Measurements from ENCODE around the gene ZNF565. TPM values are rescaled to one million over a fixed set of nuclear protein-coding genes. Genes with fewer than 3 reads are reported as not detected.
A peak's percentile ranks its signal among the peaks of the same experiment; 100 is the strongest.

The ZNF565 gene
- 1 to 10 TPM; 3.6 to 9.8 (median 6.2) TPM for total RNA-seq

GRCh38 chr19:36214386-36215275 lies at the start of gene ZNF565, which contains the start of gene ZNF146:
Gene ZNF565, minus strand, starts transcription at chr19:36214665. Its CDS starts 12,680 bp downstream, at chr19:36201985.
Gene ZNF146, plus strand, starts transcription at chr19:36215106. Its CDS starts 21,335 bp downstream, at chr19:36236441.
- Histone ChIP-seq H3K9me3 (no peaks in the 10 kb centered on the region), H3K4me3 (peak within 1 kb of the TSS; percentile 75), H3K27ac (peak within 1 kb of the TSS; percentile 92), H3K36me3 (peaks cover 3% of the 10 kb centered on the region), H3K4me1 (peaks cover 24% of the 10 kb centered on the region), H3K27me3 (no peaks in the 10 kb centered on the region)
- 0% methylated on average over 29 of the region's 73 CpGs for WGBS
- TF ChIP-seq POLR2AphosphoS5 (IDR thresholded peaks at IDR 0.05), result peak; percentile 63 to 80 (median 70)
- TF ChIP-seq POLR2A (IDR thresholded peaks at IDR 0.05), result peak in 1 of 2 donors; percentile 83
- no peak for TF ChIP-seq EP300 (IDR thresholded peaks at IDR 0.05)
- TF ChIP-seq, protein P1, sequence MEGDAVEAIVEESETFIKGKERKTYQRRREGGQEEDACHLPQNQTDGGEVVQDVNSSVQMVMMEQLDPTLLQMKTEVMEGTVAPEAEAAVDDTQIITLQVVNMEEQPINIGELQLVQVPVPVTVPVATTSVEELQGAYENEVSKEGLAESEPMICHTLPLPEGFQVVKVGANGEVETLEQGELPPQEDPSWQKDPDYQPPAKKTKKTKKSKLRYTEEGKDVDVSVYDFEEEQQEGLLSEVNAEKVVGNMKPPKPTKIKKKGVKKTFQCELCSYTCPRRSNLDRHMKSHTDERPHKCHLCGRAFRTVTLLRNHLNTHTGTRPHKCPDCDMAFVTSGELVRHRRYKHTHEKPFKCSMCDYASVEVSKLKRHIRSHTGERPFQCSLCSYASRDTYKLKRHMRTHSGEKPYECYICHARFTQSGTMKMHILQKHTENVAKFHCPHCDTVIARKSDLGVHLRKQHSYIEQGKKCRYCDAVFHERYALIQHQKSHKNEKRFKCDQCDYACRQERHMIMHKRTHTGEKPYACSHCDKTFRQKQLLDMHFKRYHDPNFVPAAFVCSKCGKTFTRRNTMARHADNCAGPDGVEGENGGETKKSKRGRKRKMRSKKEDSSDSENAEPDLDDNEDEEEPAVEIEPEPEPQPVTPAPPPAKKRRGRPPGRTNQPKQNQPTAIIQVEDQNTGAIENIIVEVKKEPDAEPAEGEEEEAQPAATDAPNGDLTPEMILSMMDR (IDR thresholded peaks at IDR 0.05), result no peak
- DNase-seq (ENCODE audit: low spot score in 2 of 2), result peak; percentile 97 to 98

GRCh38 chr19:36259211-36259610 lies 44.7 kb upstream of the ZNF565 start:
- H3K36me3 ChIP-seq, result no peaks in the 10 kb centered on the region
- peaks cover 7% of the 10 kb centered on the region for H3K9me3 ChIP-seq
- H3K27me3 ChIP-seq, result no peaks in the 10 kb centered on the region
- no peak overlapping the region for H3K4me3 ChIP-seq
- H3K4me1 ChIP-seq, result no peaks in the 10 kb centered on the region
- WGBS, result 98% methylated on average over 15 of the region's 20 CpGs
- DNase-seq (ENCODE audit: low spot score in 2 of 2), result no peak
- TF ChIP-seq POLR2AphosphoS5 (IDR thresholded peaks at IDR 0.05) (no peak), EP300 (IDR thresholded peaks at IDR 0.05) (no peak), POLR2A (IDR thresholded peaks at IDR 0.05) (no peak)
- TF ChIP-seq, protein P1 (IDR thresholded peaks at IDR 0.05), result no peak
- no peak overlapping the region for H3K27ac ChIP-seq

DNA sequence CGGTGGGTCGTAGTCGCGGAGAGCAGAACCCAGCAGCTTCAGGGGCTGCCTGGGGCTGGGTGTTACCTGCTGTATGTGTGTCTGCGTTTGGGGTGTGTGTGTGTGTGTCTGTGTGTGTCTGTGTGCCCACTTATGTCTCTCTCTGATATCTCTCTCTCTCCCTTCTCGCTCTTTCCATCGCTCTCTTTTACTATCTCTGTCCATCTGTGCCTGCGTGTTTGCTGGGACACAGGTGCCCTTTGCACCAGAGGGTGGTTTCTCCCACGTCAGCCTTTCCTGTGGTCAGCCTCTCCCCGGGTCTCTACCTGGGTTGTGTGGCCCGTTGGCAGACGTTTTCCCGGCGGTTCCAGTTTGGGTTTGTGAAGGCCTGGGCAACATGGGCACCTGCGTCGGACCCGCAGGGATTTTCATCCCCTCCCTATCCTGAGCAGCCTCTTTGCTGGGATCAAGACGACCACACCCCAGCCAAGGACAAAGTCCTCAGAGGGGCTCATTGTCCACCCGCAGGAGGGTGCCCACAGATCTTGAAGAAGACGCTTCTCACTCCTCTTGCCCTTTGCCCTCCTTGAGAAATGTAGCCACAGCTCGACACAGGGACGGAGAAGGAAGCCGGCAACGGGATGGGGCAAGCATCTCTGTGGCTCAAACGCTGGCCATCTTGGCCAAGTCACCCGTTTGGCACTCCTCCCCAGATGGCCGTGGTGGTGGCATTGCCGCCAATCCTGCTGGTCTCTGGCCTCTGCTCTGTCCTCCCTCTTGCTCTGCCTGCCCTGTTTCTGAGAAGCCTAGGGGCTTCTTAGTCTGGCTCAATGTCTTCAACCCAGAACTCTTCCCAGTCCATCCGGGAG lies 43.8 kb upstream of the ZNF565 start:
- TF ChIP-seq POLR2A (IDR thresholded peaks at IDR 0.05) (no peak), EP300 (IDR thresholded peaks at IDR 0.05) (no peak), POLR2AphosphoS5 (IDR thresholded peaks at IDR 0.05) (no peak)
- TF ChIP-seq, protein P1 (IDR thresholded peaks at IDR 0.05), result no peak
- no peaks in the 10 kb centered on the region for H3K36me3 ChIP-seq
- no peaks in the 10 kb centered on the region for H3K4me1 ChIP-seq
- no peak for DNase-seq (ENCODE audit: low spot score in 2 of 2)
- H3K27me3 ChIP-seq, result no peaks in the 10 kb centered on the region
- 88% methylated on average over 19 of the region's 29 CpGs for WGBS
- H3K9me3 ChIP-seq, result peaks cover 7% of the 10 kb centered on the region
- H3K4me3 ChIP-seq, result peak overlapping the region; percentile 51
- H3K27ac ChIP-seq, result no peak overlapping the region

- no CpG with 5 or more reads among the region's 37 CpGs for WGBS
- Histone ChIP-seq H3K27ac (no peak overlapping the region), H3K4me3 (peak overlapping the region; percentile 51), H3K27me3 (no peaks in the 10 kb centered on the region), H3K9me3 (peaks cover 7% of the 10 kb centered on the region), H3K36me3 (no peaks in the 10 kb centered on the region), H3K4me1 (no peaks in the 10 kb centered on the region)
- TF ChIP-seq POLR2A (IDR thresholded peaks at IDR 0.05) (no peak), POLR2AphosphoS5 (IDR thresholded peaks at IDR 0.05) (no peak), EP300 (IDR thresholded peaks at IDR 0.05) (no peak)
- TF ChIP-seq, protein P1 (IDR thresholded peaks at IDR 0.05), result no peak
- DNase-seq (ENCODE audit: low spot score in 2 of 2), result no peak
Measured at GRCh38 chr19:36257520-36257876, 43.0 kb upstream of the ZNF565 start.

Data from suprapubic skin (tissue), 4 donors.